WTC11 (cell line): Measurements from ENCODE around the gene ABCC6. TPM values are rescaled to one million over a fixed set of nuclear protein-coding genes. Genes with fewer than 3 reads are reported as not detected.

Experiments
- ATAC-seq: fragments of 200-7000 bp; cut with Tn5 transposase; 2 replicates; pipeline ENCODE4 v1.10.0; 2021; ENCODE audit warnings: mild to moderate bottlenecking, moderate library complexity
- CTCF ChIA-PET: fragments of 300-600 bp; sonication (Branson Sonifier 250); formaldehyde crosslinking; loops from one replicate; lab custom pipeline; 2021; ENCODE audit warnings: antibody characterized with exemption; lab: Charles Lee
- POLR2A ChIA-PET: fragments of 350-600 bp; sonication (Branson Sonifier 250); formaldehyde crosslinking; loops from one replicate; lab custom pipeline; 2021; ENCODE audit warnings: antibody characterized with exemption; lab: Charles Lee
- DNase-seq: peaks from one replicate; pipeline ENCODE4 v3.0.0; 2021; ENCODE audit warnings: low spot score
- H3K27ac Mint-ChIP-seq: 2 replicates; pipeline ENCODE4 v1.8.0; 2021; ENCODE audit warnings: mixed read lengths
- H3K27me3 Mint-ChIP-seq: 2 replicates; pipeline ENCODE4 v1.8.0; 2021; ENCODE audit warnings: low read depth, mild to moderate bottlenecking, moderate library complexity, mixed read lengths
- H3K36me3 Mint-ChIP-seq: 2 replicates; pipeline ENCODE4 v1.8.0; 2021; ENCODE audit warnings: mixed read lengths
- H3K4me1 Mint-ChIP-seq: 2 replicates; pipeline ENCODE4 v1.8.0; 2022; ENCODE audit warnings: mixed read lengths
- H3K4me3 Mint-ChIP-seq: 2 replicates; pipeline ENCODE4 v1.8.0; 2021; ENCODE audit warnings: mild to moderate bottlenecking, moderate library complexity, mixed read lengths
- H3K9me3 Mint-ChIP-seq: 2 replicates; pipeline ENCODE4 v1.8.0; 2021; ENCODE audit warnings: mixed read lengths
- CREM ChIP-seq: sonication (generic); formaldehyde crosslinking; IDR thresholded peaks from 2 replicates; pipeline ENCODE4 v1.8.1; 2022; ENCODE audit warnings: mild to moderate bottlenecking, missing genetic modification reagents, moderate library complexity
- ESRRA ChIP-seq: sonication (generic); formaldehyde crosslinking; IDR thresholded peaks from 2 replicates; pipeline ENCODE4 v1.8.1; 2022; ENCODE audit warnings: mild to moderate bottlenecking, missing genetic modification reagents, borderline replicate concordance
- ETV6 ChIP-seq: sonication (generic); formaldehyde crosslinking; IDR thresholded peaks from 2 replicates; pipeline ENCODE4 v1.8.1; 2022; ENCODE audit warnings: mild to moderate bottlenecking, missing genetic modification reagents
- IRF2 ChIP-seq: sonication (generic); formaldehyde crosslinking; IDR thresholded peaks from 2 replicates; pipeline ENCODE4 v1.8.0; 2022; ENCODE audit warnings: low read depth, missing genetic modification reagents, borderline replicate concordance
- JAZF1 ChIP-seq: fragments of 250-450 bp; sonication (Bioruptor Pico); IDR thresholded peaks from 2 replicates; pipeline ENCODE4 v1.9.0; 2021; ENCODE audit warnings: moderate library complexity, mild to moderate bottlenecking, inconsistent platforms
- MYBL2 ChIP-seq: sonication (generic); formaldehyde crosslinking; IDR thresholded peaks from 2 replicates; pipeline ENCODE4 v1.8.1; 2023; ENCODE audit warnings: mild to moderate bottlenecking, moderate library complexity, missing genetic modification reagents
- NFE2L1 ChIP-seq: sonication (generic); formaldehyde crosslinking; IDR thresholded peaks from 2 replicates; pipeline ENCODE4 v1.8.1; 2023; ENCODE audit warnings: missing genetic modification reagents
- NFYB ChIP-seq: sonication (generic); formaldehyde crosslinking; conservative IDR thresholded peaks from 2 replicates; pipeline ENCODE4 v1.8.0; 2022; ENCODE audit warnings: low read depth, missing genetic modification reagents
- NR1H2 ChIP-seq: sonication (generic); formaldehyde crosslinking; IDR thresholded peaks from 2 replicates; pipeline ENCODE4 v1.9.0; 2021; ENCODE audit warnings: mild to moderate bottlenecking, moderate library complexity, missing genetic modification reagents
- RELA ChIP-seq: sonication (generic); formaldehyde crosslinking; IDR thresholded peaks from 2 replicates; pipeline ENCODE4 v1.8.1; 2022; ENCODE audit warnings: missing genetic modification reagents, mild to moderate bottlenecking, borderline replicate concordance
- TCF7 ChIP-seq: sonication (generic); formaldehyde crosslinking; IDR thresholded peaks from 2 replicates; pipeline ENCODE4 v1.8.0; 2022; ENCODE audit warnings: mild to moderate bottlenecking, low read depth, missing genetic modification reagents, moderate library complexity
- TEAD1 ChIP-seq: sonication (generic); formaldehyde crosslinking; IDR thresholded peaks from 2 replicates; pipeline ENCODE4 v1.8.0; 2022; ENCODE audit warnings: mild to moderate bottlenecking, missing genetic modification reagents
- TEAD4 ChIP-seq: sonication (generic); formaldehyde crosslinking; IDR thresholded peaks from 2 replicates; pipeline ENCODE4 v1.8.0; 2022; ENCODE audit warnings: mild to moderate bottlenecking, missing genetic modification reagents
- ZNF219 ChIP-seq: sonication (generic); formaldehyde crosslinking; IDR thresholded peaks from 2 replicates; pipeline ENCODE4 v1.8.0; 2023; ENCODE audit warnings: missing genetic modification reagents, mild to moderate bottlenecking, borderline replicate concordance
- ZNF263 ChIP-seq: sonication (generic); formaldehyde crosslinking; IDR thresholded peaks from 2 replicates; pipeline ENCODE4 v1.8.1; 2022; ENCODE audit warnings: low read depth, mild to moderate bottlenecking, moderate library complexity, missing genetic modification reagents
- ZNF317 ChIP-seq: sonication (generic); formaldehyde crosslinking; IDR thresholded peaks from 2 replicates; pipeline ENCODE4 v1.8.1; 2023; ENCODE audit warnings: low read depth, mild to moderate bottlenecking, moderate library complexity, missing genetic modification reagents, borderline replicate concordance
- ZNF396 ChIP-seq: fragments of 250-450 bp; sonication (Bioruptor Pico); IDR thresholded peaks from 2 replicates; pipeline ENCODE4 v1.8.0; 2021; ENCODE audit warnings: mild to moderate bottlenecking, moderate library complexity, borderline replicate concordance
- ZNF671 ChIP-seq: fragments of 250-450 bp; sonication (Bioruptor Pico); IDR thresholded peaks from 2 replicates; pipeline ENCODE4 v1.8.0; 2021; ENCODE audit warnings: mild to moderate bottlenecking
- total RNA-seq: library from RNA; stranded (reverse); gene quantifications from 3 replicates; pipeline ENCODE4 v1.2.3, GENCODE V29; 2021
- TF ChIP-seq, protein P1 (sequence below): sonication (generic); formaldehyde crosslinking; IDR thresholded peaks from 2 replicates; pipeline ENCODE4 v1.8.1; 2023; ENCODE audit warnings: mild to moderate bottlenecking, missing genetic modification reagents, moderate library complexity
- TF ChIP-seq, protein P2 (sequence below): sonication (generic); formaldehyde crosslinking; IDR thresholded peaks from 2 replicates; pipeline ENCODE4 v1.8.0; 2022; ENCODE audit warnings: mild to moderate bottlenecking, missing genetic modification reagents
- TF ChIP-seq, protein P3 (sequence below): fragments of 250-450 bp; sonication (Bioruptor Pico); conservative IDR thresholded peaks from 2 replicates; pipeline ENCODE4 v1.9.0; 2021; ENCODE audit warnings: mild to moderate bottlenecking
- TF ChIP-seq, protein P4 (sequence below): fragments of 250-450 bp; sonication (Bioruptor Pico); IDR thresholded peaks from 2 replicates; pipeline ENCODE4 v2.1.2; 2022; ENCODE audit warnings: mild to moderate bottlenecking, moderate library complexity
- TF ChIP-seq, protein P5 (sequence below): sonication (generic); formaldehyde crosslinking; IDR thresholded peaks from 2 replicates; pipeline ENCODE4 v1.8.1; 2022; ENCODE audit warnings: mild to moderate bottlenecking, missing genetic modification reagents, moderate library complexity, borderline replicate concordance
- TF ChIP-seq, protein P6 (sequence below): sonication (generic); formaldehyde crosslinking; IDR thresholded peaks from 2 replicates; pipeline ENCODE4 v1.8.1; 2022; ENCODE audit warnings: missing genetic modification reagents, borderline replicate concordance
- TF ChIP-seq, protein P7 (sequence below): sonication (generic); formaldehyde crosslinking; IDR thresholded peaks from 2 replicates; pipeline ENCODE4 v1.8.1; 2022; ENCODE audit warnings: low read depth, missing genetic modification reagents, borderline replicate concordance

The ABCC6 gene
- total RNA-seq, 1 experiment from 2014 or later = 1.3 TPM

DNA sequence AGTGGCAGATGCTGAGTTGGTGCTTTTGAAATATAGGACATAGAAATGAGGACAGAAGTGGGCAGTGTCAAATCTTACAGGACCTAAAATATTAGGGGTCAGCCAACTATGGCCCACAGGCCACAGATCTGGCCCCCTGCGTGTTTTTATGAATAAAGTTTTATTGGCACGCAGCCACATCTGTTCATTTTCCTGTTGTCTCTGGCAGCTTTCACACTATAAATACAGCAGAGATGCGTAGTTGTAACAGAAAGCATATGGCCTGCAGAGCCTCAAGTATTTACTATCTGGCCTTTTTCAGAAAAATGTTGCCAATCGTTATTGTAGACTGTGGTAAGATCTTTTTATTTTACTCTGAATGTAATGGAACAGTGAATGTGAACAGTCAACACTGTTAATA, 82.8 kb downstream of the ABCC6 start:
- H3K36me3 Mint-ChIP-seq = peaks cover 69% of the 10 kb centered on the region
- ATAC-seq (no peak), DNase-seq (no peak)
- no peak overlapping the region for H3K4me3 Mint-ChIP-seq
- POLR2A ChIA-PET = no interaction called here
- no peaks in the 10 kb centered on the region for H3K9me3 Mint-ChIP-seq
- H3K4me1 Mint-ChIP-seq = peaks cover 4% of the 10 kb centered on the region
- CTCF ChIA-PET = no interaction called here
- H3K27me3 Mint-ChIP-seq = no peaks in the 10 kb centered on the region
- H3K27ac Mint-ChIP-seq = no peak overlapping the region
- TF ChIP-seq, protein P1, sequence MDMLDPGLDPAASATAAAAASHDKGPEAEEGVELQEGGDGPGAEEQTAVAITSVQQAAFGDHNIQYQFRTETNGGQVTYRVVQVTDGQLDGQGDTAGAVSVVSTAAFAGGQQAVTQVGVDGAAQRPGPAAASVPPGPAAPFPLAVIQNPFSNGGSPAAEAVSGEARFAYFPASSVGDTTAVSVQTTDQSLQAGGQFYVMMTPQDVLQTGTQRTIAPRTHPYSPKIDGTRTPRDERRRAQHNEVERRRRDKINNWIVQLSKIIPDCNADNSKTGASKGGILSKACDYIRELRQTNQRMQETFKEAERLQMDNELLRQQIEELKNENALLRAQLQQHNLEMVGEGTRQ = no peak
- TF ChIP-seq, protein P2, sequence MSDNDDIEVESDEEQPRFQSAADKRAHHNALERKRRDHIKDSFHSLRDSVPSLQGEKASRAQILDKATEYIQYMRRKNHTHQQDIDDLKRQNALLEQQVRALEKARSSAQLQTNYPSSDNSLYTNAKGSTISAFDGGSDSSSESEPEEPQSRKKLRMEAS = no peak
- TF ChIP-seq ZNF396 (CRISPR knock-in tag) = no peak
- TF ChIP-seq, protein P3, sequence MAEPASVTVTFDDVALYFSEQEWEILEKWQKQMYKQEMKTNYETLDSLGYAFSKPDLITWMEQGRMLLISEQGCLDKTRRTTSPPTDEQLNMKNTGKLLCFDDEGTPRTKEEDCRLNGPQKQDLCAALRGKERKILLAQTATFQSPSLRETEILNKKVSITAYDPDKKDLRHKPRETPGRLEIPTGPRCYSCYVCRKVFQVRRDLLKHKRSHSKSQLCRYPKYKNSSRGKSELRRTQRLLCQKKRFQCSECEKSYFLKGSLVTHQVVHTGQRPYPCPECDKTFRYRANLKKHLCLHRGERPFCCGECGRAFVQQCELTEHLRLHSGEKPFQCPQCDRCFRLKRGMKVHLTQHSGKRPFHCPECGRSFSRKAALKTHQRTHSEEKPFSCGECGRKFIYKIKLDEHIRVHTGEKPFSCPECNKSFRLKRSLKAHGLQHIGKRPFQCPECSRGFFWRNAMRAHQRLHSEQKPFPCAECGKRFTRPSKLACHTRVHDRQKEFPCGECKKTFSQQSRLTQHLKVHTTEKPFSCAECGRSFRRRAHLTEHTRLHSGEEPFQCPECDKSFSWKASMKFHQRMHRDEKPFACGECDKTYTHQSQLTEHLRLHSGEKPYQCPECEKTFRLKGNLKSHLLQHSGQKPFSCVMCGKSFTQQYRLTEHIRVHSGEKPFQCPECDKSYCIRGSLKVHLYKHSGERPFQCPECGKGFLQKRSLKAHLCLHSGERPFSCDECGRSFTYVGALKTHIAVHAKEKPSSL (CRISPR knock-in tag) = no peak
- TF ChIP-seq RELA (CRISPR knock-in tag) = no peak
- TF ChIP-seq TCF7 (CRISPR knock-in tag) = no peak
- TF ChIP-seq NFE2L1 = no peak
- no peak for TF ChIP-seq ZNF317
- no peak for TF ChIP-seq ETV6 (CRISPR knock-in tag)
- TF ChIP-seq CREM = no peak
- no peak for TF ChIP-seq ZNF219 (CRISPR knock-in tag)
- no peak for TF ChIP-seq NR1H2 (CRISPR knock-in tag)
- TF ChIP-seq, protein P4, sequence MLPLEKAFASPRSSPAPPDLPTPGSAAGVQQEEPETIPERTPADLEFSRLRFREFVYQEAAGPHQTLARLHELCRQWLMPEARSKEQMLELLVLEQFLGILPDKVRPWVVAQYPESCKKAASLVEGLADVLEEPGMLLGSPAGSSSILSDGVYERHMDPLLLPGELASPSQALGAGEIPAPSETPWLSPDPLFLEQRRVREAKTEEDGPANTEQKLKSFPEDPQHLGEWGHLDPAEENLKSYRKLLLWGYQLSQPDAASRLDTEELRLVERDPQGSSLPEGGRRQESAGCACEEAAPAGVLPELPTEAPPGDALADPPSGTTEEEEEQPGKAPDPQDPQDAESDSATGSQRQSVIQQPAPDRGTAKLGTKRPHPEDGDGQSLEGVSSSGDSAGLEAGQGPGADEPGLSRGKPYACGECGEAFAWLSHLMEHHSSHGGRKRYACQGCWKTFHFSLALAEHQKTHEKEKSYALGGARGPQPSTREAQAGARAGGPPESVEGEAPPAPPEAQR = no peak
- no peak for TF ChIP-seq NFYB (CRISPR knock-in tag)
- TF ChIP-seq ZNF263 (CRISPR knock-in tag) = no peak
- TF ChIP-seq MYBL2 = no peak
- TF ChIP-seq, protein P5, sequence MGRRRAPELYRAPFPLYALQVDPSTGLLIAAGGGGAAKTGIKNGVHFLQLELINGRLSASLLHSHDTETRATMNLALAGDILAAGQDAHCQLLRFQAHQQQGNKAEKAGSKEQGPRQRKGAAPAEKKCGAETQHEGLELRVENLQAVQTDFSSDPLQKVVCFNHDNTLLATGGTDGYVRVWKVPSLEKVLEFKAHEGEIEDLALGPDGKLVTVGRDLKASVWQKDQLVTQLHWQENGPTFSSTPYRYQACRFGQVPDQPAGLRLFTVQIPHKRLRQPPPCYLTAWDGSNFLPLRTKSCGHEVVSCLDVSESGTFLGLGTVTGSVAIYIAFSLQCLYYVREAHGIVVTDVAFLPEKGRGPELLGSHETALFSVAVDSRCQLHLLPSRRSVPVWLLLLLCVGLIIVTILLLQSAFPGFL (CRISPR knock-in tag) = no peak
- TF ChIP-seq TEAD1 = no peak

DNA sequence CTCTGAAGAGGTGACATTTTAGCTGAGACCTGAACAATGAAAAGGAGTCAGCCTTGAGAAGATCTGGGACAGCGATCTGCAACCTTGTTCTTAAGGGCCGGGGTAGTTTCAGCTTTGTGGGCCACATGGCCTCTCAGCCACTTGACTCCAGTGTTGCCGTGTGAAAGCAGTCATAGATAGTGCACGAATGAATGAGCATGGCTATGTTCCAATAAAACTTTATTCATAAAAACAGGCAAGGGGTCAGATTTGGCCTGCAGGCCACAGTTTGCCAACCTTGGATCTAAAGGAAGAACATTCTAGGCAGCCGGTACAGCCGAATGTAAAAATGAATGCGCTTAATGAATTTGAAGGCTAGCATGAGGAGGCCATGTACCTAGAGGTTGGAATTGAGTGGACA, 83.5 kb downstream of the ABCC6 start:
- Mint-ChIP-seq H3K9me3 (no peaks in the 10 kb centered on the region), H3K27me3 (no peaks in the 10 kb centered on the region), H3K36me3 (peaks cover 75% of the 10 kb centered on the region), H3K4me3 (no peak overlapping the region), H3K4me1 (peaks cover 4% of the 10 kb centered on the region), H3K27ac (no peak overlapping the region)
- ChIA-PET CTCF (no interaction called here), POLR2A (no interaction called here)
- DNase-seq = no peak
- no peak for TF ChIP-seq JAZF1 (CRISPR knock-in tag)
- no peak for TF ChIP-seq ESRRA (CRISPR knock-in tag)
- TF ChIP-seq IRF2 (CRISPR knock-in tag) = no peak
- TF ChIP-seq TEAD4 (CRISPR knock-in tag) = no peak
- no peak for TF ChIP-seq ZNF671 (CRISPR knock-in tag)
- TF ChIP-seq, protein P6, sequence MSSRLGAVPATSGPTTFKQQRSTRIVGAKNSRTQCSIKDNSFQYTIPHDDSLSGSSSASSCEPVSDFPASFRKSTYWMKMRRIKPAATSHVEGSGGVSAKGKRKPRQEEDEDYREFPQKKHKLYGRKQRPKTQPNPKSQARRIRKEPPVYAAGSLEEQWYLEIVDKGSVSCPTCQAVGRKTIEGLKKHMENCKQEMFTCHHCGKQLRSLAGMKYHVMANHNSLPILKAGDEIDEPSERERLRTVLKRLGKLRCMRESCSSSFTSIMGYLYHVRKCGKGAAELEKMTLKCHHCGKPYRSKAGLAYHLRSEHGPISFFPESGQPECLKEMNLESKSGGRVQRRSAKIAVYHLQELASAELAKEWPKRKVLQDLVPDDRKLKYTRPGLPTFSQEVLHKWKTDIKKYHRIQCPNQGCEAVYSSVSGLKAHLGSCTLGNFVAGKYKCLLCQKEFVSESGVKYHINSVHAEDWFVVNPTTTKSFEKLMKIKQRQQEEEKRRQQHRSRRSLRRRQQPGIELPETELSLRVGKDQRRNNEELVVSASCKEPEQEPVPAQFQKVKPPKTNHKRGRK (CRISPR knock-in tag) = no peak
- TF ChIP-seq, protein P7, sequence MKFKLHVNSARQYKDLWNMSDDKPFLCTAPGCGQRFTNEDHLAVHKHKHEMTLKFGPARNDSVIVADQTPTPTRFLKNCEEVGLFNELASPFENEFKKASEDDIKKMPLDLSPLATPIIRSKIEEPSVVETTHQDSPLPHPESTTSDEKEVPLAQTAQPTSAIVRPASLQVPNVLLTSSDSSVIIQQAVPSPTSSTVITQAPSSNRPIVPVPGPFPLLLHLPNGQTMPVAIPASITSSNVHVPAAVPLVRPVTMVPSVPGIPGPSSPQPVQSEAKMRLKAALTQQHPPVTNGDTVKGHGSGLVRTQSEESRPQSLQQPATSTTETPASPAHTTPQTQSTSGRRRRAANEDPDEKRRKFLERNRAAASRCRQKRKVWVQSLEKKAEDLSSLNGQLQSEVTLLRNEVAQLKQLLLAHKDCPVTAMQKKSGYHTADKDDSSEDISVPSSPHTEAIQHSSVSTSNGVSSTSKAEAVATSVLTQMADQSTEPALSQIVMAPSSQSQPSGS (CRISPR knock-in tag) = no peak
- ATAC-seq = no peak
